Choroid plexus epithelial cell (primary cell): Measurements from ENCODE around the gene ZDHHC14.

ENCODE experiments used
- DNase-seq: peaks from one replicate; pipeline ENCODE4 v3.0.0-alpha.2; 2010; ENCODE audit warnings: low read depth
- H3K4me3 ChIP-seq: 2 replicates; pipeline ENCODE4 v1.5.1; 2011; ENCODE audit warnings: low read depth, mild to moderate bottlenecking, control low read depth, low read length, moderate library complexity
- TF ChIP-seq, protein P1 (sequence below): conservative IDR thresholded peaks from 2 replicates; pipeline ENCODE4 v1.5.1; 2011; ENCODE audit warnings: low read depth, mild to moderate bottlenecking, control low read depth, inconsistent platforms, low read length, moderate library complexity

Gene ZDHHC14

DNA sequence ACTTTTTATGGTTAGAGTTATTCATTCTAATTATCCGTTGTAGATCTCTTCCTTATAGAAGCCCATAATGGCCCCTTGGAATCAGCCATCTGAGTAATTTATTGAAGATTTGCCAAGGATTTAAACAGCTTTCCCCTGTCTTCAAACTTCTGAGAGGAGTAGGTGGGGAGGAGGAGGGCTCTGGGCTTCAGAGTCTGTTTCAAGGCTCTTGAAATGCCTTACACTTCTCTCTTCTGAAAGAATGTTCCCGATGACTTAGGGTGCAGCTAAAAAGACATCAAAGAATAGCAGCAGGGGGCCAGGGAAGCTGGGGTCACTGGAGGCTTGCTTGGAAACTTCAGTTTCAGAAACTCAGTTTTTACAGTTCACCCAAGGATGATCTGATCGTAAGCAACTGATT, 165.3 kb downstream of the ZDHHC14 start:
- TF ChIP-seq, protein P1, sequence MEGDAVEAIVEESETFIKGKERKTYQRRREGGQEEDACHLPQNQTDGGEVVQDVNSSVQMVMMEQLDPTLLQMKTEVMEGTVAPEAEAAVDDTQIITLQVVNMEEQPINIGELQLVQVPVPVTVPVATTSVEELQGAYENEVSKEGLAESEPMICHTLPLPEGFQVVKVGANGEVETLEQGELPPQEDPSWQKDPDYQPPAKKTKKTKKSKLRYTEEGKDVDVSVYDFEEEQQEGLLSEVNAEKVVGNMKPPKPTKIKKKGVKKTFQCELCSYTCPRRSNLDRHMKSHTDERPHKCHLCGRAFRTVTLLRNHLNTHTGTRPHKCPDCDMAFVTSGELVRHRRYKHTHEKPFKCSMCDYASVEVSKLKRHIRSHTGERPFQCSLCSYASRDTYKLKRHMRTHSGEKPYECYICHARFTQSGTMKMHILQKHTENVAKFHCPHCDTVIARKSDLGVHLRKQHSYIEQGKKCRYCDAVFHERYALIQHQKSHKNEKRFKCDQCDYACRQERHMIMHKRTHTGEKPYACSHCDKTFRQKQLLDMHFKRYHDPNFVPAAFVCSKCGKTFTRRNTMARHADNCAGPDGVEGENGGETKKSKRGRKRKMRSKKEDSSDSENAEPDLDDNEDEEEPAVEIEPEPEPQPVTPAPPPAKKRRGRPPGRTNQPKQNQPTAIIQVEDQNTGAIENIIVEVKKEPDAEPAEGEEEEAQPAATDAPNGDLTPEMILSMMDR, result no peak
- DNase-seq, result peak; percentile 52
- H3K4me3 ChIP-seq, result no peak overlapping the region

DNA sequence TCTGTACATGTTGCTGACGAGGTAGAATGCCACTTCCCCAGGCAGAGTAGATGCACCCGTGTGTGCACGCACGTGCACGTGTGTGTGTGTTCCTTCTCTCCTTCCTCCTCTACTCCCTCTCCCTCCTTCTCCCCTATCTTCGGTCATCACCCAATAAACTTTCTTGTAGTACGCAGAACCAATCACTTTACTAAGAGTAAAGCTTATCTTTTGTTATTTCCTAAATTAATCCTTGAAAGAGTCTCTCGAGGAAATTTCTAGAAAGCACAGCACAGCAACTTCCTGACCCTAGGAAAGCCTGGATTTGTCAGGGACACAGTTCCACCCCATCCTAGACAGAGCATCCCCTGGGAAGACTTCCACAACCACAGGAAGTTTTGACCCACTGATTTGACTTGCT, 166.1 kb downstream of the ZDHHC14 start:
- H3K4me3 ChIP-seq, result no peak overlapping the region
- no peak for DNase-seq
- TF ChIP-seq, protein P1, result no peak

DNA sequence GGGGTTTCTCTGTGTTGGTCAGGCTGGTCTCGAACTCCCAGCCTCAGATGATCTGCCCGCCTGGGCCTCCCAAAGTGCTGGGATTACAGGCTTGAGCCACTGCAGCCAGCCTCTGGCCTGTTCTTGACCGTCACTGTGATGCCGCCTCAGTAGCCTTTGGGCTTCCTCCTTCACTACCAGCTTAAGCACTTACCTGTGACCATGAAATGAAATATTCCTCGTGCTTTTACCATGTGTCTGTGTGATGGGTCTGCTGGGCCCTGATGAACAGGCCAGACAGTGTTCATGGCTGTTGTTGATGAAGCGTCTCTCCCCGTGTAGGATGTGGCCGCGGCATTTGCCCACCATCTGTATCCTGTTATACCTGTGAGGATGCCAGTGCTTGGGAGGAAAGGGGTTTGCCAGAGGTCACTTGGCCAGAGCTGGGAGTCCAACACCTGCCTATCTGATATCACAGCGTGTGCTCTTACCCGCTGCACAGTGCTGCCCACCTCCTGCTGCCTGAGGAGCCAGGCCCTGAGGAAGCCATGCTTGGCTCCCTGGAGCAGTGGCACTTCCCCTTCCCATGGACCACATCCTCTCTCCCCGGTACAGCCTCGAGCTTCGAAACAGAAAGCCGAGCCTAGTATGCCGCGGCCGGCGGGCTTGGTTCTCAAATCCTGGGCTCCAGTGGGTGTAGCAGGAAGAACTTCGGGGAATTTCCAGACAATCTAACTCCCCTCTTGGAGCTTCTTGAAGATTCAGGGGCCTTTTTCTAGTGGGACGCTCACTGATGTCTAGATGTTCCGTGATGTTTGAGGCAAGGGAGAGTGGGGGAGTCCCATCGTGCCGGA, 167.9 kb downstream of the ZDHHC14 start:
- TF ChIP-seq, protein P1, result no peak
- no peak for DNase-seq
- no peak overlapping the region for H3K4me3 ChIP-seq

DNA sequence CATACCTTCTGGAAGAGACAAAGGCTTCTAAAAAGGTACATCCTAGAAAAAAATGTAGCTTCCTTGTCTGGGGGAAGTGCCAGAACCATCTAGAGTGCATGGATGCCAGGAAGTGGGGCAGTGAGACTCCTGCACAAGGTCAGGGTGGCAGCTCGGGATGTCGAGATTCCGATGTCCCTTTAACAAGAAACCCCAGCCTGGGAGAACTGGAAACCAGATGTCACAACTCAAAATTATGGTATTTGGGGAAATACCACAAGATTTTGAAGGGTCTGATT, 168.4 kb downstream of the ZDHHC14 start:
- no peak overlapping the region for H3K4me3 ChIP-seq
- TF ChIP-seq, protein P1, result no peak
- DNase-seq, result no peak

DNA sequence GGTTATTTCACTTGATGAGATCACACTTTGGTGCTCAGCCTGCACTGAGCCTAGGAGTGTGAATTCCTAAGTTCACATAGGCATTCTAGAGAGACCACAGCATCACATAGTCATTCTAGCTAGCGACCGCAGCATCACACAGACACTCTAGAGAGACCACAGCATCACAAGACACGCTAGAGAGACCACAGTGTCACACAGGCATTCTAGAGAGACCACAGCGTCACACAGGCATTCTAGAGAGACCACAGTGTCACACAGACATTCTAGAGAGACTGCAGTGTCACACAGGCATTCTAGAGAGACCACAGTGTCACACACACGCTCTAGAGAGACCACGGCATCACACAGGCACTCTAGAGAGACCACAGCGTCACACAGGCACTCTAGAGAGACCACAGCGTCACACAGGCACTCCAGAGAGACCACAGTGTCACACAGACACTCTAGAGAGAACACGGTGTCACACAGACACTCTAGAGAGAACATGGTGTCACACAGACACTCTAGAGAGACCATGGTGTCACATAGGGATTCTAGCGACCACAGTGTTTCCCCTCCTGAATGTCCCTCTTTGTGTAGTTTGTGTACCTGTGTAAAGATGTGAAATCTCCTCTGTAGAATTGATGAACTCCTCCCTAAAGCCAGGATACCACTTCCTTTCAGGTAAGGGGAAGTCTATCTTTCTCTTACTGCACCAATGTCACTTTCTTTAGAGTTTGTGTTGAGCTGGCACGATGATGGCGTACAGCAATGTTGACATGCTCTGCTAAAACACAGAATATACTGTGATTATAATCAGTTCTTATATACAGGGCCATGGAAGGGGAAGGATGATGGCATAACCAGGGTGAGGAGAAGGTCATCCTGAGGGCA, 169.4 kb downstream of the ZDHHC14 start:
- DNase-seq, result no peak
- H3K4me3 ChIP-seq, result no peak overlapping the region
- TF ChIP-seq, protein P1, result no peak

DNA sequence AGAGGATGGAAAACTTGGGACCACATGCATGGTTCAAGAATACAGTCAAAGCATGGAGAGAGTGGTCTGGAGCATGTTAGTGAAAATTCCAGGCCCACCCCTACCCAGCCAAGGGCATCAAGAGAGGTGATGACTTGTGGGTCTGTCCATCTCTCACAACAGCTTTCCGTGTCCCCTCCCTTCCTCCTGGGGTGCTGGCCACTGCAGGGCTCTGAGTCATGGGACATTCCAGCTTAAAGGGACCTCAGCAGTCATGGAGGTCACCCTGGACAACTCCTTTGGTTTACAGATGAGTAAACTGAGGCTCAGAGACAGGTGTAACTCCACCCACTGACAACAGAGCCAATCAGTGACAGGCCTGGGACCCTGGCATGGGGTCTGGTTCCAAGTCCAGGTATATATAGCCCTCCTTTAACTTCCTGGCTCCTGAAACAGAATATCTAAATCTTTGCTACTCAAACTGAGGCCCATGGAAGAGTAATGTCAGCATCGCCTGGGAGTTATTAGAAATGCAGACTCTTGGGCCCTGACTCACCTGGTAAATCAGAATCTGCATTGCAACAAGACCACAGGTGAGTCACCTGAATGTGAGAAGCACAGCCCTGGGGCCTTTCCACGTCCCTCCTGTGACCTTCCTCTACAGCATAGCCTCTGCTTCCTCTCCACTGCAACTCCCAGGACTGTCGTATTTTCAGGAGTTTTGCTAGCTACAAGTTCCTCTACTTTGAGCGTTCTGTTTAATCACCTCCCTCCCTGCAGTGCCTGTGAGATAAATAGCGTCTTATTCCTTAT, 170.2 kb downstream of the ZDHHC14 start:
- TF ChIP-seq, protein P1, result no peak
- H3K4me3 ChIP-seq, result no peak overlapping the region
- DNase-seq, result no peak
